Common myeloid progenitor, CD34-positive (primary cell): Measurements from ENCODE around the gene SRRM5.
A peak's percentile ranks its signal among the peaks of the same experiment; 100 is the strongest.

Experiments
- CTCF ChIA-PET: fragments of 350-600 bp; sonication (Branson Sonifier 250); formaldehyde crosslinking; loops from one replicate; lab custom pipeline; 2021; ENCODE audit warnings: antibody characterized with exemption; lab: Charles Lee
- POLR2A ChIA-PET: fragments of 350-600 bp; sonication (Branson Sonifier 250); formaldehyde crosslinking; loops from one replicate; lab custom pipeline; 2021; ENCODE audit warnings: antibody characterized with exemption; lab: Charles Lee
- DNase-seq, 3 donors: peaks; one replicate each; pipeline versions ENCODE4 v3.0.0 to v3.0.0-alpha.2; 2013
- H3K27ac ChIP-seq, 2 experiments: 1 replicate in 1 of 2; 2 replicates in 1 of 2; pipeline ENCODE4 v1.7.0; 2013; ENCODE audit warnings: inconsistent platforms in 2 of 2, low read length in 2 of 2, mild to moderate bottlenecking in 2 of 2, low read depth in 1 of 2, moderate library complexity in 1 of 2; ENCODE audit not compliant: severe bottlenecking in 2 of 2, insufficient read depth in 1 of 2, poor library complexity in 1 of 2
- H3K27me3 ChIP-seq, 5 experiments: replicated peaks in 2 of 5; 1 replicate in 3 of 5; 2 replicates in 2 of 5; pipeline versions ENCODE4 v1.6.1 to v1.7.0; 2013; ENCODE audit warnings: low read length in 4 of 5, mild to moderate bottlenecking in 2 of 5, moderate library complexity in 2 of 5, inconsistent platforms in 1 of 5; ENCODE audit not compliant: insufficient read depth in 5 of 5, control insufficient read depth in 4 of 5
- H3K36me3 ChIP-seq, 4 experiments: 1 replicate in 2 of 4; 2 replicates in 2 of 4; pipeline versions ENCODE4 v1.6.1 to v1.7.0; 2013; ENCODE audit warnings: low read length in 3 of 4, control low read depth in 1 of 4, mild to moderate bottlenecking in 1 of 4; ENCODE audit not compliant: control insufficient read depth in 4 of 4, insufficient read depth in 4 of 4
- H3K4me1 ChIP-seq, 4 experiments: 1 replicate in 3 of 4; 2 replicates in 1 of 4; pipeline versions ENCODE4 v1.6.1 to v1.7.1; 2013; ENCODE audit warnings: low read length in 3 of 4, mild to moderate bottlenecking in 3 of 4, control low read depth in 1 of 4, inconsistent platforms in 1 of 4, moderate library complexity in 1 of 4; ENCODE audit not compliant: control insufficient read depth in 4 of 4, insufficient read depth in 4 of 4; ENCODE audit errors: control extremely low read depth in 1 of 4
- H3K4me3 ChIP-seq, 7 experiments: 1 replicate in 4 of 7; 2 replicates in 3 of 7; pipeline versions ENCODE4 v1.5.1 to v1.7.0; 2013; ENCODE audit warnings: mild to moderate bottlenecking in 7 of 7, low read length in 6 of 7, moderate library complexity in 6 of 7, inconsistent platforms in 2 of 7, low read depth in 2 of 7, control low read depth in 1 of 7; ENCODE audit not compliant: insufficient read depth in 4 of 7, control insufficient read depth in 1 of 7; ENCODE audit errors: extremely low read depth in 1 of 7
- H3K9me3 ChIP-seq, 5 experiments: 1 replicate in 4 of 5; 2 replicates in 1 of 5; pipeline versions ENCODE4 v1.6.1 to v1.7.1; 2013; ENCODE audit warnings: low read length in 4 of 5, mild to moderate bottlenecking in 2 of 5, inconsistent platforms in 1 of 5, low read depth in 1 of 5, moderate library complexity in 1 of 5; ENCODE audit not compliant: control insufficient read depth in 4 of 5, insufficient read depth in 2 of 5; ENCODE audit errors: control extremely low read depth in 1 of 5
- WGBS: methylation state at CpG from one replicate; pipeline ENCODE4 v1.1.5; 2013; ENCODE audit not compliant: insufficient coverage; 5-methylcytosine and 5-hydroxymethylcytosine counted together

The SRRM5 gene

GRCh38 chr19:43620061-43621001 is 8.4 kb downstream of the SRRM5 start:
- peaks cover 2 to 28% (median 24%) of the 10 kb centered on the region in 4 experiments for H3K4me1 ChIP-seq
- 57% methylated on average over 14 of the region's 23 CpGs for WGBS
- no peak for DNase-seq
- no peaks in the 10 kb centered on the region for H3K9me3 ChIP-seq
- POLR2A ChIA-PET, result no interaction called here
- CTCF ChIA-PET, result interaction anchor here (1.5 kb wide), 1 partner anchor 8 kb away, joined by 4 read pairs; no protein-coding TSS in a partner anchor
- H3K4me3 ChIP-seq, result peak overlapping the region; percentile 65 to 93 (median 82)
- peaks cover 0 to 1% (median 0%) of the 10 kb centered on the region in 5 experiments for H3K27me3 ChIP-seq
- peak overlapping the region; percentile 54 to 92 for H3K27ac ChIP-seq
- no peaks in the 10 kb centered on the region for H3K36me3 ChIP-seq

GRCh38 chr19:43622070-43622469 is 10.2 kb downstream of the SRRM5 start:
- peaks cover 2 to 33% (median 25%) of the 10 kb centered on the region in 4 experiments for H3K4me1 ChIP-seq
- H3K27ac ChIP-seq, result no peak overlapping the region
- no peaks in the 10 kb centered on the region for H3K9me3 ChIP-seq
- ChIA-PET POLR2A (no interaction called here), CTCF (interaction anchor here (1.2 kb wide), 1 partner anchor 27 kb away, joined by 4 read pairs; no protein-coding TSS in a partner anchor)
- no peaks in the 10 kb centered on the region for H3K36me3 ChIP-seq
- DNase-seq, result no peak
- WGBS, result 63% methylated on average over 3 of the region's 4 CpGs
- H3K4me3 ChIP-seq, result no peak overlapping the region
- H3K27me3 ChIP-seq, result peaks cover 0 to 18% (median 0%) of the 10 kb centered on the region in 5 experiments

GRCh38 chr19:43622956-43623355 is 11.1 kb downstream of the SRRM5 start:
- no peaks in the 10 kb centered on the region for H3K36me3 ChIP-seq

GRCh38 chr19:43623889-43624670 is 12.2 kb downstream of the SRRM5 start:
- ChIA-PET CTCF (interaction anchor here (0.6 to 3.6 kb wide), 6 partner anchors 10 to 71 kb away, joined by 3 to 24 read pairs (median 4); no protein-coding TSS in a partner anchor), POLR2A (no interaction called here)
- no peaks in the 10 kb centered on the region for H3K9me3 ChIP-seq
- WGBS, result 94% methylated on average over 35 of the region's 35 CpGs
- H3K27ac ChIP-seq, result no peak overlapping the region
- H3K4me1 ChIP-seq, result peaks cover 0 to 23% (median 15%) of the 10 kb centered on the region in 4 experiments
- H3K27me3 ChIP-seq, result peaks cover 0 to 21% (median 5%) of the 10 kb centered on the region in 5 experiments
- H3K4me3 ChIP-seq, result no peak overlapping the region
- H3K36me3 ChIP-seq, result no peaks in the 10 kb centered on the region
- DNase-seq, result peak in 1 of 3 donors; percentile 37

More at GRCh38 chr19:43622956-43623355, 11.1 kb downstream of the SRRM5 start:
- peaks cover 2 to 33% (median 25%) of the 10 kb centered on the region in 4 experiments for H3K4me1 ChIP-seq
- no CpG with 5 or more reads among the region's 1 CpG for WGBS
- no peak overlapping the region for H3K4me3 ChIP-seq
- H3K27ac ChIP-seq, result no peak overlapping the region
- no peak for DNase-seq
- ChIA-PET POLR2A (no interaction called here), CTCF (interaction anchor here (1.7 kb wide), 1 partner anchor 9 kb away, joined by 8 read pairs; no protein-coding TSS in a partner anchor)
- peaks cover 0 to 21% (median 5%) of the 10 kb centered on the region in 5 experiments for H3K27me3 ChIP-seq
- H3K9me3 ChIP-seq, result no peaks in the 10 kb centered on the region

GRCh38 chr19:43624933-43625332 is 13.0 kb downstream of the SRRM5 start:
- POLR2A ChIA-PET, result no interaction called here
- Histone ChIP-seq H3K9me3 (no peaks in the 10 kb centered on the region), H3K4me3 (peak overlapping the region in 1 of 7 experiments; percentile 54), H3K27ac (no peak overlapping the region), H3K4me1 (peaks cover 0 to 18% (median 10%) of the 10 kb centered on the region in 4 experiments), H3K27me3 (peaks cover 0 to 21% (median 5%) of the 10 kb centered on the region in 5 experiments), H3K36me3 (no peaks in the 10 kb centered on the region)
- peak; percentile 87 to 95 (median 93) for DNase-seq
- WGBS, result 10% methylated on average over 13 of the region's 30 CpGs
- CTCF ChIA-PET, result interaction anchor here (0.7 to 3.6 kb wide), 4 partner anchors 9 to 69 kb away, joined by 4 to 24 read pairs (median 6); no protein-coding TSS in a partner anchor

- Histone ChIP-seq H3K27me3 (peaks cover 0 to 21% (median 5%) of the 10 kb centered on the region in 5 experiments), H3K36me3 (no peaks in the 10 kb centered on the region), H3K4me1 (peaks cover 0 to 12% (median 5%) of the 10 kb centered on the region in 4 experiments), H3K27ac (no peak overlapping the region), H3K9me3 (no peaks in the 10 kb centered on the region), H3K4me3 (no peak overlapping the region)
- peak; percentile 47 to 71 (median 61) for DNase-seq
- ChIA-PET CTCF (interaction anchor here (0.9 to 3.6 kb wide), 8 partner anchors 9 to 91 kb away, joined by 3 to 24 read pairs (median 4); no protein-coding TSS in a partner anchor), POLR2A (no interaction called here)
- WGBS, result 77% methylated on average over 22 of the region's 32 CpGs
These were observed 14.2 kb downstream of the SRRM5 start for GRCh38 chr19:43625918-43626579.
